HG03103 (cell line): Measurements from ENCODE around the gene AKAP6.
"Not testable (repeated sequence)": the region's sequence is repeated elsewhere in the genome, so short reads cannot be mapped to it uniquely, and the experiment has no call there.

Source experiments
- ATAC-seq: cut with Tn5 transposase; IDR thresholded peaks from one replicate; pipeline ENCODE4 v1.9.1; 2021; ENCODE audit warnings: low read depth; ENCODE audit not compliant: unreplicated experiment

The AKAP6 gene

DNA sequence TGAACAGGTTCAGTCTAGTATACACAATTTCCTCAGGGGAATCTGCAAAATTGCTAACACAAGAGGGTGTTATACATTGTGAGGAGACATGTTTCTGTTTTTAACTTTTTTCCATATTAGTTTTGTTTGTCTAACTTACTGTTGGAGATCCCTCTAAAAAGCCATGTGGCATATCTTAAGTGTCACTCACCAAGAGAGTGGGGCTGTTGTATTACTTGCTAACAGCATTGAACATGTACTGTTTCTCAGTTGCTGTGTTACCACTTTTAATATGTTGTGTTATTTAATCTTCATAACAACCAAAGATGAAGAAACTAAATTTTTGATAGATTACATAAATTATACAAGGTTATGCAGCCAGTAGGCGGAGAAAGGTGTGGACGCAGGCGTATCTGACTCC lies 455.3 kb downstream of the AKAP6 start:
- ATAC-seq: no peak

DNA sequence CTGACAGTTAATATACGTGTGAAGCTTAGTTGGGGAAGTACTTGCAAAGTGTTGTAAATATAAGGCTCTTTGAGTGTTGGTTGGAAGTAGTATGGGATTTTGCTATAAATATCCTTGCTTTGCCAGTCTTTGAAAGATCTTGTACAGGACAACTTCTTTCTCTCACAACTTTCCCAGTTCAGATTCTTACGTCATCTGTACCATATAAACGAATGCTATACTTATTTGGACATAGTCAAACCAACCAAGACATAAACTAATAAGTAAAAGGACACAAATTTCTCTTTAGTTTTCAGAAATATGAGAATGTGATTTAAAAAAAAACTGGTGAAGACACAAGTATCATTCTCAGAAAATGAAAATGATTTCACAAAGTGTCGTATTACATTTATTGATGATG lies 456.5 kb downstream of the AKAP6 start:
- ATAC-seq: no peak

DNA sequence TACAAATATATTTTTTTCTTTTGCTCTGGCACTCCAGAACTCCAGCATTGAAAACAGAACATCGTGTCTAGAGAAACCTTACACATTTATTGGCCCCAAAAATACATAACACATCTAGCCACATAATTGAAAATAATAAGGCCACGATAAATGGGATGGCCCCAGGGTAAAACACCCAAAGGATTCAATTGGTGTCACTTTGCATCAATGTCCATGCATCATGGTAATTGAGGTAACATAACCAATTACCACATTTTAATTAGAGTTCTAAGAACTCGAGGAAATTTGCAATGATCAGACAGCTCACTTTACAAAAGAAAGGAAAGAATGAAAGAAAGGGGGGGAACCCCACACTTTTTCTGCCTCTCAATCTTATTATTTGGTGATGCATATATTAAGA lies 457.8 kb downstream of the AKAP6 start:
- no peak for ATAC-seq

DNA sequence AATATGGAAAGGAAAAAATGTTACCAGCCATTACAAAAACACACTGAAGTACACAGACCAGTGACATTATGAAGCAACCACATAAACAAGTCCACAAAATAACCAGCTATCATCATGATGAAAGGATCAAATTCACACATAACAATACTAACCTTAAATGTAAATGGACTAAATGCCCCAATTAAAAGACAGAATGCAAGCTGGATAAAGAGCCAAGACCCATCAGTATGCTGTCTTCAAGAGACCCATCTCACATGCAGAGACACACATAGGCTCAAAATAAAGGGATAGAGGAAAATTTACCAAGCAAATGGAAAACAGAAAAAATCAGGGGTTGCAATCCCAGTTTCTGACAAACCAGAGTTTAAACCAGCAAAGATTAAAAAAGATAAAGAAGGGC lies 463.9 kb downstream of the AKAP6 start:
- ATAC-seq: not testable (repeated sequence)

DNA sequence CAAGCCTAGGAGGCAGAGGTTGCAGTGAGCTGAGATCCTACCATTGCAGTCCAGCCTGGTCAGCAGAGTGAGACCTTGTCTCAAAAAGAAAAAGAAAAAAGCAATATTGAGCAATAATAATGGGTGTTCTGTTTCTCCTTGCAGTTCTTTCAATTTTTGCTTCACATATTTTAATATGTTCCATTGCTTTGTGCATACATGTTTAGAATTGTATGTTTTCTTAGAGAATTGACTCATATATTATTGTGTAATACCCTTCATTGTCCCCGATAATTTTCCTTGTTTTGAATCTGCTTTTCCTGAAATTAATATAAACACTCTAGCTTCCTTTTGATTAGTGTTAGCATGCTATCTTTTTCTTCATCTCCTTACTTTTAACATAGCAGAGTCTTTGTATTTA lies 471.2 kb downstream of the AKAP6 start:
- ATAC-seq: no peak

DNA sequence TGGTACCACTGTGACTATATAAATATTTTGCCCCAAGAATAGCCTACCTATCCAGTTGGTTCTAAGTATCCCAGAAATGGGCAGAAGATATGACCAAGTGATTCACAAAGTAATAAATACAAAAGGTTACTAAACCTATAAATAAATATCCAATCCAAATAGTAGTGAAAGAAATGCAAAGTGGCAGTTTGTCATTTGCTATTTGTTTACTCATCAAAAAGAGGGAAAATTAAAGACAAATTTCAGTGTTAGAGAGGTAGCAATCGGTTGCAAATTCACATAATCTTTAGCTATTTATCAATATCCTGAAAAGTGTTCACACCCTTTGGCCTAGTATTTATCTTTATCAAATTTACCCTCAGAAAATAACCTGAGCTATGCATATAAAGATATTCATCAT lies 473.2 kb downstream of the AKAP6 start:
- no peak for ATAC-seq

DNA sequence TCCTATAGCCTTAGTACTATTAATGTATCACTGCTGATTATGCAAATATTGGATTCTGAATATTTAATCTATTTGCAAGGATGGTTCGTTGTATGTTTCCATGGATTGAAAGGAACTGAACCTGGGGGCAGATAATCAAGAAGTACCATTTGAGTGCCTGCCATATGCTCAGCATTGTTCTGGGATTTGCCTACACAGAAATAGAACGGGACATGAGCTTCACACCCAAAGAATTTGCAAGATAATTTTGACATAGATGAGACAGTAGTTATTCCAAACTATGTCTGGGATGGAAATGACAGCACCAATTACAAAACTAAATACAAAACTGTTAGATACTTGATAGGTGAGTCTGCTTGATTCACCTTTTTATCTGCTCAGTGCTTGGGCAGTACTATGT lies 476.9 kb downstream of the AKAP6 start:
- ATAC-seq: no peak

DNA sequence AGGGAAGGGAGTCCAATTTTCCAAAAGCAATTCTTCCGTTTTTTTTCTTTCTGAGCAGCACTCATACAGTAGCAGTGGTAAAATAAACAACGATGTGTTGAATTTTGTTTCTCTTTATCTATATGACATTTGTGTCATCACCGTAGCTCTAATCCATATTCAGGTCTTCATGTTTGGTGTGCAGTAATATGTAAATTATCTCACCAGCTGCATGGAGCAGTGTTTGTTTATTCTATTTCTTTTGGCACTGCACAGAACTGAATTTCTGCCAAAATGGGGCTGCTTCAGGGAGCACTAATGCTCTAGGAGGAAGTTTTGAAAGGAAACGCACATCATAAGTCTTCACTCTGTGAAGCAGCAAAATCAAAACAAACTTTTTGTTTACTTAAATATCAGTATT lies 479.5 kb downstream of the AKAP6 start:
- ATAC-seq: no peak

DNA sequence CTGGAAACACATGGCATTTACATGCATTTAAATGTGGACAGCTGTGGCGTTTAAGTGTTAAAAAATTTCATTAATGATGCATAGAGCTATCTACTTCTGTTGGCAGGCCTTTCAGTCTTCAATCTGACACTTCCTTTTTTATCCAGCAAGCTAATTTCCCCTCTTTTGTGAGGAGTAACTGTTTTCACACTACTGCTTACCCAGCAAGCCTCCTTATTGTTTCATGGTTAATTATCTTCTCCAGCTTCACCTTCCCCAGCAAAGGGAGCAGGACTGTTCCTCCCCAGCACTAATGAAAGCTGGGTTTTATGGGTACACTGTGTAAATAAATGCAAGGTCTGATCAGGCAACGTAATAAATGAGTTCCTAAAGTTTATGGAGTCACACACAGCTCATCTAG lies 480.2 kb downstream of the AKAP6 start:
- ATAC-seq: no peak

DNA sequence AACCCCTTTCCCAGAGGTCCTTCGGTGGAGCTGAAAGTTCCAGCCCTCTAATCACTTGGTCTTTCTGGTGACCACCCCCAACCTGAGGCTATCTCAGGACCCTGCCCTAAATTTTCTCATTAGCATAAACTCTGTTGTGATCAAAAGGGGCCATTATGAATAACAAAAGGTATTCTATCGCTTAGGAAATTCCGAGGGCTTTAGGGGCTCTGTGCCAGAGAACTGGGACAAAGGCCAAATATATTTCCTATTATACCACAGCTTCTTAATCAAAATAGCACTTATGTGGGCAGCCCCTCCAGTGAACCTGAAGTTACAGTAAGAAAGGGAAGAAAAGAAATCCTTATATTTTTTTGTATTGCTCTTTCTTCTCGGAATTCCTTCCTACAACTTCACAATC lies 484.3 kb downstream of the AKAP6 start:
- no peak for ATAC-seq

DNA sequence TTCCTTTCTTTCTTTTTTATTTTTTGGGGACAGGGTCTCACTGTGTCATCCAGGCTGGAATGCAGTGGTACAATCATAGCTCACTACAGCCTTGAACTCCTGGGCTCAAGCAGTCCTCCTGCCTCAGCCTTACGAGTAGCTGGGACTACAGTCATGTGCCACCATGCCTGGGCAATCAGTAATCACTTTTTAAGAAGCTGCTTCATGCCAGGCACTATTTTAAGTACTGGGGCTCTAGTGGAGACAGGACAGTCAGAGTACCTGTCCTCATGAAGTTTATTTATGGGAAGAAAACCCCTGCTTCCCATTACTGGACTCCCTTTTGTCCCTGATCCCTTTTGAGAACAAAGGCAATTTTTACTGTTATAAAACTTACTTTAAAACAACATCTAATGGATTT lies 485.6 kb downstream of the AKAP6 start:
- ATAC-seq: no peak

DNA sequence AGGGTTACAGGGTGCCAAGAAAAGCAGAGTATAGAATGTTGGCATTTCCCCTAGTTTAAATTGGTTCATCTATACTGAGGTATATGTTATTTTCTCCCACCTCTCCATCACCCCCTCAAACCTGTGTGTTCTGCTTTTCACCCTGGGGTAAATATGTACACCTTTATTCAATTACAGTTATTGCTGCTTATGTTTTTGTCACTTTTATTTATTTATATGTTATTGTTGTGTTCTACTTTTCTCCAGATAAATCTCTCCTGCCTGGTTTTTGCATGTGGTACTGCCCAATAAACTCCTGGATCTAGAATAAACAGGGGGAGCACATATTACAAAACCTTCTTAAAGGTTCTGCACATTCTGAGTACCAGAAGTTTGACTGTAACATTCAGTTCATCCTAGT lies 487.5 kb downstream of the AKAP6 start:
- no peak for ATAC-seq

DNA sequence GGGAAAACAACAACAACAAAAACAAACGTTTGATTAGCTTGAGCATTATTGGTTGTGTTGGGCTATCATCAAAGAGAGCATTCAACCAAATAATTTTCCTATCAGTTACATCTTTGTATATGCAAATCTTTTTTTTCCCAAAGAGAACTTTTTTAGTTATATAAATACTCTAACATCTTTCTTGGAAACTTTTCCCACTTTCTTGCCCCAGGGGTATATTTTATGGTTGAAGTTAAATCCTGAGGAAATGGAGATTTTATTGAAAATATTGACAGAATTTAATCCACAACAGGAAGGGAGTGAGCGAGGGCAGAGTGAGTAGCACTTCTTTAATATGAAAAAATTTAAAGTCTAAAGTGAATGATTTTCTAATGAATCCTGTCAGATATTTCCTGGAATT lies 488.7 kb downstream of the AKAP6 start:
- ATAC-seq: no peak

DNA sequence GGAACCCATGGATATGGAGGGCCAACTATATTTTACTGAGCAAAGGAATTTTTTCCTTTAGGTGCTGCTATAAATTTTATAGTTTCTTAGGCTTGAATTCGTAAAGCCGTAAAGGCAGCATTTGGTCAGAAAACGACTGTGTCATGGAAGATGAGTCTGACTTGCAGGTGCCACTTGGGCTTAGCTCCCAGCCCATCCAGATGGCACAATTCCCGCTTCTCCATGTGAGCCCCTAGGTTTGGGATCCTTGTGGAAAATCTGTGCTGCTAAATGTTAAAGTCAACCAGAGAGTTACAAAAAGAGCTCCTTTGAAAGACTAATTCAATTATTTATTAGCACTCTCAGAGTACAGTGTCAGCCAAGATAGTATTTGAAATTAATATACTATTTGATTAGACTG lies 489.5 kb downstream of the AKAP6 start:
- ATAC-seq: no peak

DNA sequence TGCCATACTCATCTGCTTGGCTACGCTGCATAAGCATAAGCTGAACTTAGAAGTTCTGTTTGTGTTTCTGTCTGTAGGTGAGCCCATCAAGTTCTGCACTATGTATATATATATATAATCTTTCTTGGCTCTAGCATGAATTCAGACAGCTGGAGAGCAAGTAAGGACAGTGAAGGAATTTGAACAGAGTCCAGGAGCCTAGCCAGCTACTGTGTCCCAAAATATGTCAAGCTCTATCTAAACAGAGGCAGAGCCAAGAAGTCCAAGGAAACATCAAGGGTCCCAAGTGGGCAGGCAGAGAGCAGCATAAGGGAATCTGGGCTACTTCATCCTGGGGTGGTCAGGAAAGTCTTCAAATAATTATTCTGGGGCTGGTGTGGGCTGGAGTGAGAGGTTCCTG lies 491.1 kb downstream of the AKAP6 start:
- no peak for ATAC-seq

DNA sequence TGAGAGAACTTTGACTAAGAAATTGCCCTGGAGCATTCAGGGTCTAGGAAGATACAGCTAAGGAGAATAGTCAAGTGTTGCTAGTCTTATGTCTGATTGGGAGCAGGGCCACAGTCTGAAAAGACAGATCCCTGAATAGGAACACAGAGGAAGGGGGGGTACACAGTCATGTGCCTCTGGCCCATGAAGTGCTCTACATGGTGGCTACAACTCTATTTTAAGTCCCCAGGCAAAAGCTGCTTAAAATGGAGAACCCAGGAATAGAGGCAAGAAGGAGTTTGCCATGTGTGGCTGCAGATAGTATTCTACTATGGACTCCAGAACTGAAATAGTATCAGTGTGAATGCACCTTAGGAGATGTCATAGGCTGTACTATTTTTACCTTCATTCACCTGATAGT lies 491.6 kb downstream of the AKAP6 start:
- no peak for ATAC-seq

DNA sequence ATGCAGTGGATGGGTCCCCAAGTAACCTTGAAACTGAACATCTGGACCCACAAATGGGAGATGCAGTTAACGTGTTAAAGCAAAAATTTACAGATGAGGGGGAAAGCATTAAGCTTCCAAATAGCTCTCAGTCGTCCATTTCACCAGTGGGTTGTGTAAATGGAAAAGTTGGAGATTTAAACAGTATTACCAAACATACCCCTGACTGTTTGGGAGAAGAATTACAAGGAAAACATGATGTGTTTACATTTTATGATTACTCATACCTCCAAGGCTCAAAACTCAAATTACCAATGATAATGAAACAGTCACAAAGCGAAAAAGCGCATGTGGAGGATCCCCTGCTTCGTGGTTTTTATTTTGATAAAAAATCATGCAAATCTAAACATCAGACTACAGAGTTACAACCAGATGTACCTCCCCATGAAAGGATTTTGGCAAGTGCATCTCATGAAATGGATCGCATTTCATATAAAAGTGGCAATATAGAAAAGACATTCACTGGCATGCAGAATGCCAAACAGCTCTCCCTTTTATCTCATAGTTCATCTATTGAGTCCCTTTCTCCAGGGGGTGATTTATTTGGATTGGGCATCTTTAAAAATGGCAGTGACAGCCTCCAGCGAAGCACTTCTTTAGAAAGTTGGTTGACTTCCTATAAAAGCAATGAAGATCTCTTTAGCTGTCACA lies 493.0 kb downstream of the AKAP6 start:
- no peak for ATAC-seq

DNA sequence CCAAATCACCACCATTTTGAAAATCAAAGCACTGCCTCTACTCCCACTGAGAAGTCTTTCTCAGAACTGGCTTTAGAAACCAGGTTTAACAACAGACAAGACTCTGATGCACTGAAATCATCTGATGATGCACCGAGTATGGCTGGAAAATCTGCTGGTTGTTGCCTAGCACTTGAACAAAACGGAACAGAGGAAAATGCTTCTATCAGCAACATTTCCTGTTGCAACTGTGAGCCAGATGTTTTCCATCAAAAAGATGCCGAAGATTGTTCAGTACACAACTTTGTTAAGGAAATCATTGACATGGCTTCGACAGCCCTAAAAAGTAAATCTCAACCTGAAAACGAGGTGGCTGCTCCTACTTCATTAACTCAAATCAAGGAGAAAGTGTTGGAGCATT lies 494.6 kb downstream of the AKAP6 start:
- ATAC-seq: no peak

DNA sequence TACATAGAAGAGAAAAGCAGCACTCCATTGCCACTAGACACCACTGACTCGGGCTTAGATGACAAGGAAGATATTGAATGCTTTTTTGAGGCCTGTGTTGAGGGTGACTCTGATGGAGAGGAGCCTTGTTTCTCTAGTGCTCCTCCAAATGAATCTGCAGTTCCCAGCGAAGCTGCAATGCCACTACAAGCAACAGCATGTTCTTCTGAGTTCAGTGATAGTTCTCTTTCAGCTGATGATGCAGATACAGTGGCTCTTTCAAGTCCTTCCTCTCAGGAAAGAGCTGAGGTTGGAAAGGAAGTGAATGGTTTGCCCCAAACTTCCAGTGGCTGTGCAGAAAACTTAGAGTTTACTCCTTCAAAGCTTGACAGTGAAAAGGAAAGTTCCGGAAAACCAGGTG lies 495.1 kb downstream of the AKAP6 start:
- ATAC-seq: no peak

DNA sequence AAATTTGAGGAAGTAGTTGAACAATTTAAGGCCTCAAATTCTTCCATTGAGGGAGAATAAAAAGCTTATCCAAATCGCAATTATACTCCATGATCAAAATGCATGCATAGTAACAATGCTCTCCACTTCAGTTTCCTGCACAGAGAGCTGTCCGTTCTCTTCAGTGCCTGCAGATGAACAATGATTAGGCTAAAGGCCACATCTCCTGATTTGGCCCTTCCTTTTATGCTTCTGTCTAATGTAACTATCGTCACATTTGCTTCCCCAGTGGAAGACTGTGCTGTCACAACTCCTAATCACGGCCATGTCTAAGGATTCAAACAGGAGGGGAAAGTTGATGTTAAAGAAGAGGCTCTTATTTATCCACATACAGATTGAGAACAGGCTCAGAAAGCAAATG lies 496.0 kb downstream of the AKAP6 start:
- ATAC-seq: no peak

DNA sequence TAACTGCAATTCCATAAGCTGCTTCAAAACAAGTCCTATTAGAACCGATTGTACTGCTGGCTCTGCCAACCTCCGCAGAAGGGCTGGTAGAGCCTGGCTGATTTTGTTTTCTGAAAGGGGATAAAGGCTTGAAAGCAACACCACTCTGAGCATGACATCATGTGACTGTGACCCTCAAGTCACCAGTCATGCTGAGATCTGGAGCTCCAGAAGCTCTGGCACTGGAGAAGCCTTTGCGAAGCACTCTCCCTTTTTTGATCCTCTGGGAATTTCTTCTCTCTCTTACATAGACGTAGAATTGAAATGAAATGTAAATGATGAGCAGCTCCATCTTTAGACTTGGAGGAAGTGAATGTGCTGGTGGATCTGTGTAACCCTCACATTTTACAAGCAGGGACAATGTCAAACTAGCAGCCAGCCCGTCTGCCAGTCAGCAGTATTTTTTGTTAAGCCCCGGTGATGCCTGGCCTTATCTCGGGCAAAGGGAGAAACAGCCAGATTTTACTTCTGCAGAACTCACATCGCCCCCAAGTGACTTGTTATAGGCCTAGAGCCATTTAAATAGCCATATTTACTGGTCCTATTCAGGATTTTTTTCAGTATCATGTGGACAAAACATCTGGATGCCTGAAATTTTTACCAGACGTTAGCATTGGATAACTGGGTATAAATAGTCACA lies 497.4 kb downstream of the AKAP6 start:
- no peak for ATAC-seq

DNA sequence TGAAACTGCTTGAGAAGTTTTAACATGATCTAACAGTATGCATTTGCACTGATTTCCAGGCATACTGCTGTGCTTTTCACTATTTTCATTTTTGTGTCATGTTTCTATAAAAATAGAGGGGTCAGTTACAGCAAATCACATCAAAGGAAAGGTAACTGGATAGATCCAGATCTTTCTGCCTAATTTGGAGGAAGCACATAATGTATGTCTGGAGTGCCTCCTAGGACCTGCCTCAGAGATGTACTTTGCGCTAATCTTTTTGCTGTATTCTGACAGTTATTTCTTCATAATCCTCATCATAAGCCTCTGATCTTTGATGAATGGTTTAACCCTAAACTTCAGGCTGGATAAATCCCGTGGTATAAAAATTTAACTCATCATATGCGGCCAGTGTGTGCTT lies 498.4 kb downstream of the AKAP6 start:
- ATAC-seq: no peak

DNA sequence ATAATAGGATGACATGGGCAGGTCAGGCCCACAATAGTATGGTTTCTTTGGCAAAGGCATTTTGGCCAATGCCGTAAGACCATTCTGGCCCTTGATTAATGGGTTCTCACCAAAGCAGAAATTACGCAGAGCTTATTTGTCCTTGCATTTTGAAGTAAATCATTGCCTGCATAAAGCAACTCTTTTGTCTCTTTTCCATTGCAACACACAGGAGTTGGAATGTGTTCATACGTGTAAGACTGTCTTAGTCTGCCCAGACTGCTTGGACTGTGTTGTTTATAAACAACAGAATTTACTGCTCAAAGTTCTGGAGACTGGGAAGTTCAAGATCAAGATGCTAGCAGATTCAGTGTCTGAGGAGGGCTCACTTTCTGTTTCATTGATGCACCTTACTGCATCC lies 506.8 kb downstream of the AKAP6 start:
- no peak for ATAC-seq
